GM12878 (cell line): Measurements from ENCODE around the gene TPMT. TPM values are rescaled to one million over a fixed set of nuclear protein-coding genes. Genes with fewer than 3 reads are reported as not detected.

ENCODE experiments used
- ATAC-seq: fragments of 200-7000 bp; cut with Tn5 transposase; 3 replicates; pipeline ENCODE4 v1.9.1; 2020; ENCODE audit warnings: mild to moderate bottlenecking, moderate library complexity
- BruUV-seq: library from RNA; stranded (reverse); fragments of 400-500 nt; replicated peaks from 2 replicates; lab custom pipeline; 2021; lab: Mats Ljungman, UMichigan
- CTCF ChIA-PET: fragments of 300-600 bp; sonication (Branson Sonifier 250); formaldehyde crosslinking; extraction: SDS; loops from one replicate; lab custom pipeline; 2021; ENCODE audit warnings: inconsistent platforms; lab: Yijun Ruan, JAX
- POLR2A ChIA-PET: fragments of 350-600 bp; formaldehyde crosslinking; extraction: SDS; loops from one replicate; lab custom pipeline; 2021; ENCODE audit warnings: inconsistent platforms; lab: Charles Lee
- RAD21 ChIA-PET: fragments of 300-600 bp; sonication (Branson Sonifier 250); formaldehyde crosslinking; loops from one replicate; lab custom pipeline; 2023; ENCODE audit warnings: antibody characterized with exemption; ENCODE audit not compliant: unreplicated experiment; lab: Charles Lee
- SMC1A ChIA-PET: fragments of 300-600 bp; sonication (Branson Sonifier 250); formaldehyde crosslinking; loops from one replicate; lab custom pipeline; 2023; ENCODE audit not compliant: unreplicated experiment, uncharacterized antibody; lab: Charles Lee
- DNase-seq: peaks from one replicate; pipeline ENCODE4 v3.0.0-alpha.2; 2011; ENCODE audit warnings: low read depth, low spot score
- FAIRE-seq: peaks from 3 replicates; lab custom pipeline; 2011; peaks lifted over from hg19 to GRCh38; lab: Jason Lieb, UNC
- H2AFZ ChIP-seq: 2 replicates; pipeline ENCODE4 v1.6.0; 2011; ENCODE audit warnings: low read depth, low read length, control low read depth; ENCODE audit not compliant: control insufficient read depth
- H3K27ac ChIP-seq: 2 replicates; pipeline ENCODE4 v1.5.1; 2011; ENCODE audit warnings: control low read depth; ENCODE audit not compliant: control insufficient read depth, insufficient read depth
- H3K27me3 ChIP-seq, 2 experiments: replicated peaks in 1 of 2; 2 replicates each; pipeline versions ENCODE4 v1.6.0 to v1.6.1; 2011; ENCODE audit warnings: low read length in 1 of 2; ENCODE audit not compliant: control insufficient read depth in 2 of 2, insufficient read depth in 2 of 2
- H3K36me3 ChIP-seq, 2 experiments: 2 replicates each; pipeline ENCODE4 v1.5.1; 2011; ENCODE audit warnings: low read length in 1 of 2; ENCODE audit not compliant: control insufficient read depth in 2 of 2, insufficient read depth in 2 of 2
- H3K4me1 ChIP-seq: 2 replicates; pipeline ENCODE4 v1.6.1; 2011; ENCODE audit warnings: mild to moderate bottlenecking, low read length, moderate library complexity, mixed read lengths; ENCODE audit not compliant: control insufficient read depth, insufficient read depth
- H3K4me2 ChIP-seq: 2 replicates; pipeline ENCODE4 v1.6.0; 2011; ENCODE audit warnings: control low read depth; ENCODE audit not compliant: control insufficient read depth, insufficient read depth
- H3K4me3 ChIP-seq: fragments of 200-600 bp; sonication (generic); 2 replicates; pipeline ENCODE4 v1.5.1; 2016
- H3K79me2 ChIP-seq: 2 replicates; pipeline ENCODE4 v1.6.0; 2011; ENCODE audit warnings: low read length; ENCODE audit not compliant: control insufficient read depth, insufficient read depth
- H3K9ac ChIP-seq: 2 replicates; pipeline ENCODE4 v1.8.0; 2011; ENCODE audit warnings: low read length, control low read depth, mixed read lengths; ENCODE audit not compliant: control insufficient read depth, insufficient read depth
- H3K9me3 ChIP-seq: replicated peaks from 3 replicates; pipeline ENCODE4 v1.5.1; 2011; ENCODE audit warnings: mild to moderate bottlenecking, low read length; ENCODE audit not compliant: control insufficient read depth, insufficient read depth
- H4K20me1 ChIP-seq: 2 replicates; pipeline ENCODE4 v1.6.0; 2011; ENCODE audit not compliant: control insufficient read depth, insufficient read depth
- WGBS: methylation state at CpG from one replicate; pipeline ENCODE4 v1.1.6; 2016; ENCODE audit warnings: low lambda C conversion rate; ENCODE audit not compliant: insufficient replicate concordance, insufficient coverage; ENCODE audit errors: missing lambda C conversion rate; 5-methylcytosine and 5-hydroxymethylcytosine counted together
- in situ Hi-C: fragments of 300-500 bp; cut with MboI; formaldehyde crosslinking; loops from 9 replicates; pipeline ENCODE4 v1.14.3; 2018; ENCODE audit warnings: mixed read lengths
- intact Hi-C: fragments of 100-400 bp; cut with micrococcal nuclease; formaldehyde crosslinking; loops from one replicate; pipeline ENCODE4 v1.14.2; 2022; ENCODE audit not compliant: unreplicated experiment
- polyA plus RNA-seq, 11 experiments: library from polyadenylated mRNA; depleted of rRNA in 4 of 11; unstranded in 6 of 11; stranded (reverse) in 5 of 11; fragments of >200 nt; fragmentation: Nextera tagmentation in 4 of 11; fragmentation: Illumina TruSeq in 1 of 11; extraction: Ambion mirVana in 4 of 11; extraction: Trizol in 1 of 11; gene quantifications; 1 replicate in 1 of 11; 2 replicates in 10 of 11; pipeline versions ENCODE4 v1.2.1 to v1.2.3, GENCODE V29; 2011 to 2016; ENCODE audit warnings: inconsistent platforms in 2 of 11, missing spikeins in 2 of 11, low read depth in 1 of 11
- total RNA-seq, 4 experiments: library from RNA; depleted of rRNA in 3 of 4; stranded (reverse); fragments of >200 nt in 3 of 4; fragmentation: Illumina TruSeq in 1 of 4; extraction: Trizol in 1 of 4; gene quantifications; 2 replicates each; pipeline versions ENCODE4 v1.2.1 to v1.2.3, GENCODE V29; 2013 to 2021
- TF ChIP-seq, protein P1 (sequence below): fragments of 450-650 bp; formaldehyde crosslinking; IDR thresholded peaks from 2 replicates; pipeline ENCODE4 v1.5.0; 2022; ENCODE audit warnings: mild to moderate bottlenecking, missing genetic modification characterization
- TF ChIP-seq, protein P2 (sequence below): IDR thresholded peaks from 2 replicates; pipeline ENCODE4 v1.6.1; 2011; ENCODE audit warnings: low read depth, mild to moderate bottlenecking, low read length, moderate library complexity, borderline replicate concordance; ENCODE audit errors: extremely low read depth

The TPMT gene
- total and polyA plus RNA-seq, 10 of the 15 experiments (the other 5 are each of a cell fraction or from before 2014, with no cell fraction given), result 7.9 to 18.2 (median 16.3) TPM

DNA sequence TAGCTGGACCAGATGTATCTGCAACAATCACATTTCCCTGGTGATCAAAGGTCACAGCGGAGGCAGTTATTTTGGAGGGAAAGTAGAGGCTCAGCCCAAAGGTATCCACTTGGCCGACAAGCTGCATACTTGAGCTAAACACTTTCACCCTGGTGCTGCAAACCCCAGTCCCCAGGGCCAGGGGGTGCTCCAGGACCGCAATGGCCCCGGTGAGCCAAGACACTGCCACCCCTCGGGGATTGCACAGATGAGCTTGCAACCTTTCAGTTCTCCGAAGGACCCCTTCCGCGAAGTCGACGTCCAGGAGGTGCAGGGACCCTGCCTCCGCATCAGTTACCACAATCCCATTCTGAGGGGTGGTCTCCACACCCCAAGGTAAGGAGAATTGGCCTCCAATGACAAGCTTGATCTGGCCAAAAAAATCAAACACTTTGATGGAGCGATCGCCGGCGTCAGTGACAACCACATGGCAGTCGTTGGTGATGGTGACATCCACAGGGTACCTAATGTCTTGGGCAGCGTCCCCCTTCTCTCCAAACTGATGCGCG, 33.2 kb downstream of the TPMT start (continued):
- TF ChIP-seq, protein P1, sequence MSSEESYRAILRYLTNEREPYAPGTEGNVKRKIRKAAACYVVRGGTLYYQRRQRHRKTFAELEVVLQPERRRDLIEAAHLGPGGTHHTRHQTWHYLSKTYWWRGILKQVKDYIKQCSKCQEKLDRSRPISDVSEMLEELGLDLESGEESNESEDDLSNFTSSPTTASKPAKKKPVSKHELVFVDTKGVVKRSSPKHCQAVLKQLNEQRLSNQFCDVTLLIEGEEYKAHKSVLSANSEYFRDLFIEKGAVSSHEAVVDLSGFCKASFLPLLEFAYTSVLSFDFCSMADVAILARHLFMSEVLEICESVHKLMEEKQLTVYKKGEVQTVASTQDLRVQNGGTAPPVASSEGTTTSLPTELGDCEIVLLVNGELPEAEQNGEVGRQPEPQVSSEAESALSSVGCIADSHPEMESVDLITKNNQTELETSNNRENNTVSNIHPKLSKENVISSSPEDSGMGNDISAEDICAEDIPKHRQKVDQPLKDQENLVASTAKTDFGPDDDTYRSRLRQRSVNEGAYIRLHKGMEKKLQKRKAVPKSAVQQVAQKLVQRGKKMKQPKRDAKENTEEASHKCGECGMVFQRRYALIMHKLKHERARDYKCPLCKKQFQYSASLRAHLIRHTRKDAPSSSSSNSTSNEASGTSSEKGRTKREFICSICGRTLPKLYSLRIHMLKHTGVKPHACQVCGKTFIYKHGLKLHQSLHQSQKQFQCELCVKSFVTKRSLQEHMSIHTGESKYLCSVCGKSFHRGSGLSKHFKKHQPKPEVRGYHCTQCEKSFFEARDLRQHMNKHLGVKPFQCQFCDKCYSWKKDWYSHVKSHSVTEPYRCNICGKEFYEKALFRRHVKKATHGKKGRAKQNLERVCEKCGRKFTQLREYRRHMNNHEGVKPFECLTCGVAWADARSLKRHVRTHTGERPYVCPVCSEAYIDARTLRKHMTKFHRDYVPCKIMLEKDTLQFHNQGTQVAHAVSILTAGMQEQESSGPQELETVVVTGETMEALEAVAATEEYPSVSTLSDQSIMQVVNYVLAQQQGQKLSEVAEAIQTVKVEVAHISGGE (CRISPR knock-in tag), result no peak

DNA sequence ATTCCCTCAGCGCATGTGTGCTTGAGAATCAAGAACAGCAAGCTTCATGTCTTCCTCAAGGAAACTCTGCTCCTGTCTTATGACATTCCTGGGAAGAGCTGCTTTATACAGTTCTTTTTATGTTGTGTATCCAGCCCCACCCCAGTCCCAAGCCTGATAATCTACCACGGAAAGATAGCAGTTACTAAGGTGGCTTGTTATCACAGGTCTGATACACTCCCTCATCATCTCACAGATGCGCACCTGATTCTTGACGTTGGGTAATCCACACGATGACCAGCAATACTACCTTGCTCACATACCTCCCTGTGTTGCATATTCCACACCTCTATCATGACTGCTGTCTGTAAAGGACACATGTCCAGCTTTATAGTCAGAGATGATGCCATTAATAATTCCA, 35.6 kb downstream of the TPMT start:
- 77% methylated on average over 5 of the region's 5 CpGs for WGBS
- Histone ChIP-seq H3K79me2 (no peaks in the 10 kb centered on the region), H3K4me2 (no peak overlapping the region), H3K4me3 (no peak overlapping the region), H3K4me1 (no peaks in the 10 kb centered on the region; the same call in 1 of the 2 replicates), H3K9me3 (no peaks in the 10 kb centered on the region; the same call in 2 of the 3 replicates), H4K20me1 (no peaks in the 10 kb centered on the region), H3K36me3 (no peaks in the 10 kb centered on the region), H2AFZ (no peak overlapping the region), H3K27me3 (no peaks in the 10 kb centered on the region), H3K27ac (no peak overlapping the region), H3K9ac (no peak overlapping the region)
- in situ Hi-C loops (no loop called here), intact Hi-C loops (no loop called here)
- POLR2A ChIA-PET, result no interaction called here
- FAIRE-seq (no peak), ATAC-seq (no peak), DNase-seq (no peak)
- CTCF ChIA-PET, result no interaction called here
- no TSS peak for BruUV-seq
- RAD21 ChIA-PET, result interaction anchor here (0.5 kb wide), 1 partner anchor 25 kb away, joined by 3 read pairs; no protein-coding TSS in a partner anchor
- SMC1A ChIA-PET, result interaction anchor here (0.6 kb wide), 1 partner anchor 1630 kb away, joined by 5 read pairs; no protein-coding TSS in a partner anchor
- TF ChIP-seq, protein P2, sequence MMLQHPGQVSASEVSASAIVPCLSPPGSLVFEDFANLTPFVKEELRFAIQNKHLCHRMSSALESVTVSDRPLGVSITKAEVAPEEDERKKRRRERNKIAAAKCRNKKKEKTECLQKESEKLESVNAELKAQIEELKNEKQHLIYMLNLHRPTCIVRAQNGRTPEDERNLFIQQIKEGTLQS, result no peak
